Spinal cord (tissue), 10 donors: ENCODE data around the gene FOXB1. TPM values are rescaled to one million over a fixed set of nuclear protein-coding genes. Genes with fewer than 3 reads are reported as not detected.

Experiments
- DNase-seq, 6 donors: peaks; one replicate each; pipeline versions ENCODE4 v3.0.0 to v3.0.0-alpha.2; 2013 to 2015; ENCODE audit warnings: low spot score in 6 of 6, low read depth in 4 of 6
- H3K27ac ChIP-seq: one replicate; pipeline ENCODE4 v1.5.1; 2013; ENCODE audit warnings: low read depth, low read length, control low read depth
- H3K27me3 ChIP-seq: one replicate; pipeline ENCODE4 v1.6.1; 2013; ENCODE audit warnings: low read length; ENCODE audit not compliant: control insufficient read depth, insufficient read depth
- H3K36me3 ChIP-seq: one replicate; pipeline ENCODE4 v1.6.1; 2013; ENCODE audit warnings: low read length; ENCODE audit not compliant: control insufficient read depth, insufficient read depth
- H3K4me1 ChIP-seq: one replicate; pipeline ENCODE4 v1.6.1; 2013; ENCODE audit warnings: low read length; ENCODE audit not compliant: control insufficient read depth, insufficient read depth
- H3K4me3 ChIP-seq: one replicate; pipeline ENCODE4 v1.5.1; 2013; ENCODE audit warnings: low read depth, low read length, control low read depth
- H3K9me3 ChIP-seq: one replicate; pipeline ENCODE4 v1.6.1; 2013; ENCODE audit warnings: low read length; ENCODE audit not compliant: control insufficient read depth, insufficient read depth
- WGBS: methylation state at CpG from one replicate; pipeline ENCODE4 v1.1.5; 2013; ENCODE audit warnings: missing lambda C conversion rate; ENCODE audit not compliant: insufficient coverage; 5-methylcytosine and 5-hydroxymethylcytosine counted together
- polyA plus RNA-seq, 2 donors: library from polyadenylated mRNA; unstranded; fragments of 120-200 nt; gene quantifications; one replicate each; pipeline ENCODE4 v1.2.1, GENCODE V29; 2013; ENCODE audit not compliant: insufficient read length in 2 of 2
- total RNA-seq, 2 donors: library from RNA; depleted of rRNA in 1 of 2; stranded (reverse); fragments of 120-200 nt in 1 of 2; fragments of >200 nt in 1 of 2; gene quantifications; one replicate each; pipeline versions ENCODE4 v1.2.3 to v1.2.4, GENCODE V29; 2013 to 2014
- donor health status: healthy.

Gene FOXB1
- total and polyA plus RNA-seq, 4 donors = 2.0 to 13.5 (median 6.9) TPM

- DNase-seq = no peak
- Histone ChIP-seq H3K27me3 (no peaks in the 10 kb centered on the region), H3K4me3 (no peak overlapping the region), H3K4me1 (no peaks in the 10 kb centered on the region), H3K9me3 (no peaks in the 10 kb centered on the region), H3K36me3 (no peaks in the 10 kb centered on the region), H3K27ac (no peak overlapping the region)
- no CpG with 5 or more reads among the region's 5 CpGs for WGBS
Measured at GRCh38 chr15:60044636-60045270, 40.6 kb downstream of the FOXB1 start.

- no peak for DNase-seq
- Histone ChIP-seq H3K36me3 (no peaks in the 10 kb centered on the region), H3K27me3 (no peaks in the 10 kb centered on the region), H3K4me1 (no peaks in the 10 kb centered on the region), H3K4me3 (no peak overlapping the region), H3K9me3 (no peaks in the 10 kb centered on the region), H3K27ac (no peak overlapping the region)
- WGBS = no CpG with 5 or more reads among the region's 1 CpG
Measured at GRCh38 chr15:60047701-60048100, 43.6 kb downstream of the FOXB1 start.

- Histone ChIP-seq H3K4me1 (no peaks in the 10 kb centered on the region), H3K27me3 (no peaks in the 10 kb centered on the region), H3K9me3 (no peaks in the 10 kb centered on the region), H3K4me3 (no peak overlapping the region), H3K36me3 (no peaks in the 10 kb centered on the region), H3K27ac (no peak overlapping the region)
- no peak for DNase-seq
- no CpG with 5 or more reads among the region's 1 CpG for whole genome bisulfite sequencing
Measured at GRCh38 chr15:60049948-60050347, 45.8 kb downstream of the FOXB1 start.

GRCh38 chr15:60052796-60053195, 48.7 kb downstream of the FOXB1 start:
- H3K9me3 ChIP-seq = no peaks in the 10 kb centered on the region
- WGBS = 86% methylated on average over 1 of the region's 2 CpGs
- no peaks in the 10 kb centered on the region for H3K36me3 ChIP-seq
- DNase-seq = no peak
- H3K27me3 ChIP-seq = no peaks in the 10 kb centered on the region
- H3K27ac ChIP-seq = no peak overlapping the region
- H3K4me3 ChIP-seq = no peak overlapping the region
- no peaks in the 10 kb centered on the region for H3K4me1 ChIP-seq

- no peak overlapping the region for H3K4me3 ChIP-seq
- no peaks in the 10 kb centered on the region for H3K9me3 ChIP-seq
- no peaks in the 10 kb centered on the region for H3K36me3 ChIP-seq
- H3K27me3 ChIP-seq = no peaks in the 10 kb centered on the region
- H3K27ac ChIP-seq = no peak overlapping the region
- H3K4me1 ChIP-seq = no peaks in the 10 kb centered on the region
- no peak for DNase-seq
- 90% methylated on average over 2 of the region's 2 CpGs for WGBS
Measured at GRCh38 chr15:60054472-60054871, 50.4 kb downstream of the FOXB1 start.
